Measurements from ENCODE around the gene ENO3.

The ENO3 gene

GRCh38 chr17:4974115-4974670 lies 23.3 kb downstream of the ENO3 start:
- WGBS, result 97% methylated on average over 6 of the region's 9 CpGs
- H4K91ac ChIP-seq (ENCODE audit: low read length), result no peak overlapping the region
- no peak overlapping the region for H2BK15ac ChIP-seq (ENCODE audit: low read depth, poor library complexity, severe bottlenecking)
- no peak overlapping the region for H2AK5ac ChIP-seq (ENCODE audit: low read length, severe bottlenecking)
- peaks cover 58 to 91% of the 10 kb centered on the region in 2 experiments for H3K36me3 ChIP-seq (ENCODE audit: control insufficient read depth in 1 of 2, insufficient read depth in 2 of 2, low read depth in 1 of 2, low read length in 2 of 2)
- H4K8ac ChIP-seq (ENCODE audit: low read length), result no peak overlapping the region
- H3K18ac ChIP-seq (ENCODE audit: low read depth in 1 of 2, low read length in 2 of 2), result no peak overlapping the region
- H3K4me1 ChIP-seq (ENCODE audit: control insufficient read depth, insufficient read depth, low read depth, low read length), result peaks cover 15% of the 10 kb centered on the region
- no peak overlapping the region for H3K4ac ChIP-seq (ENCODE audit: low read depth in 1 of 2, low read length in 2 of 2)
- no peak overlapping the region for H2BK120ac ChIP-seq (ENCODE audit: low read depth, low read length)
- H3K9ac ChIP-seq (ENCODE audit: low read length), result no peak overlapping the region
- no peaks in the 10 kb centered on the region for H3K27me3 ChIP-seq (ENCODE audit: control insufficient read depth in 1 of 2, insufficient read depth in 1 of 2, low read length in 2 of 2)
- H3K79me1 ChIP-seq (replicated peaks; ENCODE audit: low read length, poor library complexity, severe bottlenecking), result peaks cover 22% of the 10 kb centered on the region
- no peak overlapping the region for H2BK12ac ChIP-seq (ENCODE audit: low read length in 2 of 2)
- H3K4me2 ChIP-seq (ENCODE audit: low read length, poor library complexity, severe bottlenecking), result no peak overlapping the region
- H2AFZ ChIP-seq (ENCODE audit: low read depth, low read length), result no peak overlapping the region
- DNase-seq, result no peak
- H3K9me3 ChIP-seq (ENCODE audit: control insufficient read depth, low read length), result no peaks in the 10 kb centered on the region
- no peak overlapping the region for H3K27ac ChIP-seq (ENCODE audit: low read length, poor library complexity, severe bottlenecking)
- no peak overlapping the region for H3K23ac ChIP-seq (ENCODE audit: low read length in 2 of 2)
- H3K14ac ChIP-seq (ENCODE audit: low read length in 2 of 2), result no peak overlapping the region
- no peak overlapping the region for H3K4me3 ChIP-seq (ENCODE audit: insufficient read depth in 1 of 2, low read depth in 1 of 2, low read length in 2 of 2)
- H2BK5ac ChIP-seq (ENCODE audit: low read depth, low read length, poor library complexity, severe bottlenecking), result no peak overlapping the region

- H3K4ac ChIP-seq (ENCODE audit: low read depth in 1 of 2, low read length in 2 of 2), result no peak overlapping the region
- H3K4me1 ChIP-seq (ENCODE audit: control insufficient read depth, insufficient read depth, low read depth, low read length), result no peaks in the 10 kb centered on the region
- DNase-seq, result no peak
- H2BK15ac ChIP-seq (ENCODE audit: low read depth, poor library complexity, severe bottlenecking), result no peak overlapping the region
- no peak overlapping the region for H3K4me2 ChIP-seq (ENCODE audit: low read length, poor library complexity, severe bottlenecking)
- H2BK12ac ChIP-seq (ENCODE audit: low read length in 2 of 2), result no peak overlapping the region
- no peak overlapping the region for H4K91ac ChIP-seq (ENCODE audit: low read length)
- H2AK5ac ChIP-seq (ENCODE audit: low read length, severe bottlenecking), result no peak overlapping the region
- no peaks in the 10 kb centered on the region for H3K27me3 ChIP-seq (ENCODE audit: control insufficient read depth in 1 of 2, insufficient read depth in 1 of 2, low read length in 2 of 2)
- no peak overlapping the region for H2BK120ac ChIP-seq (ENCODE audit: low read depth, low read length)
- H3K4me3 ChIP-seq (ENCODE audit: insufficient read depth in 1 of 2, low read depth in 1 of 2, low read length in 2 of 2), result no peak overlapping the region
- H3K9ac ChIP-seq (ENCODE audit: low read length), result no peak overlapping the region
- no peak overlapping the region for H3K23ac ChIP-seq (ENCODE audit: low read length in 2 of 2)
- H3K14ac ChIP-seq (ENCODE audit: low read length in 2 of 2), result no peak overlapping the region
- peaks cover 9% of the 10 kb centered on the region for H3K79me1 ChIP-seq (replicated peaks; ENCODE audit: low read length, poor library complexity, severe bottlenecking)
- H3K18ac ChIP-seq (ENCODE audit: low read depth in 1 of 2, low read length in 2 of 2), result no peak overlapping the region
- no peaks in the 10 kb centered on the region for H3K9me3 ChIP-seq (ENCODE audit: control insufficient read depth, low read length)
- no peak overlapping the region for H4K8ac ChIP-seq (ENCODE audit: low read length)
- no peak overlapping the region for H3K27ac ChIP-seq (ENCODE audit: low read length, poor library complexity, severe bottlenecking)
- H2BK5ac ChIP-seq (ENCODE audit: low read depth, low read length, poor library complexity, severe bottlenecking), result no peak overlapping the region
- H2AFZ ChIP-seq (ENCODE audit: low read depth, low read length), result no peak overlapping the region
- peaks cover 58 to 87% of the 10 kb centered on the region in 2 experiments for H3K36me3 ChIP-seq (ENCODE audit: control insufficient read depth in 1 of 2, insufficient read depth in 2 of 2, low read depth in 1 of 2, low read length in 2 of 2)
These were observed 27.8 kb downstream of the ENO3 start for GRCh38 chr17:4978726-4979125.

GRCh38 chr17:4980644-4981216 lies 29.8 kb downstream of the ENO3 start:
- no peak overlapping the region for H4K91ac ChIP-seq (ENCODE audit: low read length)
- DNase-seq, result peak; percentile 64
- WGBS, result 47% methylated on average over 5 of the region's 6 CpGs

GRCh38 chr17:4982305-4982704 lies 31.4 kb downstream of the ENO3 start:
- Histone ChIP-seq H3K27me3 (ENCODE audit: control insufficient read depth in 1 of 2, insufficient read depth in 1 of 2, low read length in 2 of 2) (no peaks in the 10 kb centered on the region), H3K9me3 (ENCODE audit: control insufficient read depth, low read length) (no peaks in the 10 kb centered on the region), H2AFZ (ENCODE audit: low read depth, low read length) (no peak overlapping the region), H3K4ac (ENCODE audit: low read depth in 1 of 2, low read length in 2 of 2) (no peak overlapping the region), H3K4me1 (ENCODE audit: control insufficient read depth, insufficient read depth, low read depth, low read length) (peaks cover 9% of the 10 kb centered on the region), H2BK12ac (ENCODE audit: low read length in 2 of 2) (no peak overlapping the region), H4K91ac (ENCODE audit: low read length) (no peak overlapping the region), H3K9ac (ENCODE audit: low read length) (peak overlapping the region; percentile 21), H2BK15ac (ENCODE audit: low read depth, poor library complexity, severe bottlenecking) (no peak overlapping the region), H2BK5ac (ENCODE audit: low read depth, low read length, poor library complexity, severe bottlenecking) (no peak overlapping the region), H3K18ac (ENCODE audit: low read depth in 1 of 2, low read length in 2 of 2) (no peak overlapping the region), H3K27ac (ENCODE audit: low read length, poor library complexity, severe bottlenecking) (no peak overlapping the region), H3K4me3 (ENCODE audit: insufficient read depth in 1 of 2, low read depth in 1 of 2, low read length in 2 of 2) (no peak overlapping the region), H3K36me3 (ENCODE audit: control insufficient read depth in 1 of 2, insufficient read depth in 2 of 2, low read depth in 1 of 2, low read length in 2 of 2) (peaks cover 46 to 60% of the 10 kb centered on the region in 2 experiments), H4K8ac (ENCODE audit: low read length) (no peak overlapping the region), H3K4me2 (ENCODE audit: low read length, poor library complexity, severe bottlenecking) (no peak overlapping the region), H3K14ac (ENCODE audit: low read length in 2 of 2) (no peak overlapping the region), H2AK5ac (ENCODE audit: low read length, severe bottlenecking) (no peak overlapping the region), H3K23ac (ENCODE audit: low read length in 2 of 2) (no peak overlapping the region), H2BK120ac (ENCODE audit: low read depth, low read length) (no peak overlapping the region), H3K79me1 (replicated peaks; ENCODE audit: low read length, poor library complexity, severe bottlenecking) (peaks cover 9% of the 10 kb centered on the region)
- WGBS, result 90% methylated on average over 5 of the region's 5 CpGs
- no peak for DNase-seq

More at GRCh38 chr17:4980644-4981216, 29.8 kb downstream of the ENO3 start:
- Histone ChIP-seq H3K23ac (ENCODE audit: low read length in 2 of 2) (no peak overlapping the region), H2BK15ac (ENCODE audit: low read depth, poor library complexity, severe bottlenecking) (no peak overlapping the region), H3K9me3 (ENCODE audit: control insufficient read depth, low read length) (no peaks in the 10 kb centered on the region), H2BK5ac (ENCODE audit: low read depth, low read length, poor library complexity, severe bottlenecking) (no peak overlapping the region), H2AK5ac (ENCODE audit: low read length, severe bottlenecking) (no peak overlapping the region), H3K4me1 (ENCODE audit: control insufficient read depth, insufficient read depth, low read depth, low read length) (no peaks in the 10 kb centered on the region), H3K18ac (ENCODE audit: low read depth in 1 of 2, low read length in 2 of 2) (peak overlapping the region in 1 of 2 experiments; percentile 1), H3K27me3 (ENCODE audit: control insufficient read depth in 1 of 2, insufficient read depth in 1 of 2, low read length in 2 of 2) (no peaks in the 10 kb centered on the region), H3K9ac (ENCODE audit: low read length) (no peak overlapping the region), H4K8ac (ENCODE audit: low read length) (no peak overlapping the region), H2BK120ac (ENCODE audit: low read depth, low read length) (no peak overlapping the region), H3K36me3 (ENCODE audit: control insufficient read depth in 1 of 2, insufficient read depth in 2 of 2, low read depth in 1 of 2, low read length in 2 of 2) (peaks cover 51 to 74% of the 10 kb centered on the region in 2 experiments), H3K14ac (ENCODE audit: low read length in 2 of 2) (no peak overlapping the region), H3K4me3 (ENCODE audit: insufficient read depth in 1 of 2, low read depth in 1 of 2, low read length in 2 of 2) (no peak overlapping the region), H2BK12ac (ENCODE audit: low read length in 2 of 2) (no peak overlapping the region), H2AFZ (ENCODE audit: low read depth, low read length) (no peak overlapping the region), H3K79me1 (replicated peaks; ENCODE audit: low read length, poor library complexity, severe bottlenecking) (peaks cover 6% of the 10 kb centered on the region), H3K27ac (ENCODE audit: low read length, poor library complexity, severe bottlenecking) (no peak overlapping the region), H3K4ac (ENCODE audit: low read depth in 1 of 2, low read length in 2 of 2) (no peak overlapping the region), H3K4me2 (ENCODE audit: low read length, poor library complexity, severe bottlenecking) (no peak overlapping the region)

All from mesenchymal stem cell (in vitro differentiated cells and primary cell).